Breast epithelium (tissue), 3 donors: ENCODE results near the gene GNAI2.

ENCODE experiments used
- CTCF ChIP-seq, 3 donors: fragments of 450-650 bp; IDR thresholded peaks; one replicate each; pipeline ENCODE4 v1.5.1; 2016 to 2017; ENCODE audit warnings: antibody characterized with exemption in 3 of 3, mild to moderate bottlenecking in 3 of 3, moderate library complexity in 3 of 3
- POLR2AphosphoS5 ChIP-seq, 3 donors: sonication (generic); formaldehyde crosslinking; IDR thresholded peaks; one replicate each; pipeline ENCODE4 v1.6.1; 2017; ENCODE audit warnings: antibody characterized with exemption in 3 of 3

DNA sequence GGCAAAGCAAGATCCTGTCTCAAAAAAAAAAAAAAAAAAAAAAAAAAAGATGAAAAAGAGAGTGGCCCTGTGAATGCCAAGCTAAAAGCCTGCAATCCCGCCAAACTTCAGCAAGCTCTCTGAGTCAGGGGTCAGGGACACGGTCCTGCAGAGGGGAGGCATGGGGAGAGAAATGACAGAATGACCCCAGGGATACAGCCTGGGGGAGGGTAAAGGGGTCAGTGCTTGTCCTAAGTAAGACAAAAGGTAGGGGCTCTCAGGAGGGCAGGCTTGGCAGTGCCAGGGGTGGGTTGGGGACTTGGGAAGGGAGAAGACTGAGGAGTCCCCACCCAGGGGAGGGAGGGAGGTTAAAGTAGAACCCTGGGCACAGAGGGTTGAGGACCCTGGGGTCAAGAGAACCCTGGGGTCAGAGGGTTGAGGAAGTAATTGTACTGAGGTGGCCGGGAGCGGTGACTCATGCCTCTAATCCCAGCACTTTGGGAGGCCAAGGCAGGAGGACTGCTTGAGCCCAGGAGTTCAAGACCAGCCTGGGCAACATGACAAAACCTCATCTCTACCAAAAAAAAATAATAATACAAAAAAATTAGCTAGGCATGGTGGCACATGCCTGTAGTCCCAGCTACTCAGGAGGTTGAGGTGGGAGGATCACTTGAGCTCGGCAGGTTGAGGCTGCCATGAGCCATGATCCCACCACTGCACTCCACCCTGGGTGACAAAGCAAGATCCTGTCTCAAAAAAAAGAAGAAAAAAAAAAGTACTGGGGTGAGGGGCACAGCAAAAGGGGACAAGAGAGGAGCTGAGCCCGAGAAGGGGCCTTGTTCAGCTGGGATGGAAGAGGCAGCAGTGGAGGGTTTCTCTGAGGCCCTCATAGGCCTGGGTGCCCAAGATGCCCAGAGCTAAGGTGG, 27.7 kb downstream of the GNAI2 start:
- no peak for TF ChIP-seq CTCF (IDR thresholded peaks at IDR 0.05)
- no peak for TF ChIP-seq POLR2AphosphoS5 (IDR thresholded peaks at IDR 0.05)
